Vagina (tissue), 2 donors: ENCODE results near the gene MRPL34.

Experiments used
- POLR2A ChIP-seq, 2 donors: fragments of 450-650 bp; IDR thresholded peaks; one replicate each; pipeline ENCODE4 v1.6.1; 2017; ENCODE audit warnings: antibody characterized with exemption in 2 of 2, mild to moderate bottlenecking in 2 of 2, moderate library complexity in 2 of 2
- POLR2AphosphoS5 ChIP-seq, 2 donors: sonication (generic); formaldehyde crosslinking; IDR thresholded peaks; one replicate each; pipeline ENCODE4 v1.9.0; 2017; ENCODE audit warnings: antibody characterized with exemption in 2 of 2, mild to moderate bottlenecking in 2 of 2, low read depth in 1 of 2; ENCODE audit not compliant: insufficient read depth in 1 of 2
- TF ChIP-seq, protein P1 (sequence below), 3 experiments: fragments of 450-650 bp in 2 of 3; fragments of 200-600 bp in 1 of 3; sonication (generic) in 1 of 3; IDR thresholded peaks; one replicate each; pipeline ENCODE4 v1.5.1; 2017 to 2019; ENCODE audit warnings: antibody characterized with exemption in 3 of 3, mild to moderate bottlenecking in 2 of 3, moderate library complexity in 2 of 3

DNA sequence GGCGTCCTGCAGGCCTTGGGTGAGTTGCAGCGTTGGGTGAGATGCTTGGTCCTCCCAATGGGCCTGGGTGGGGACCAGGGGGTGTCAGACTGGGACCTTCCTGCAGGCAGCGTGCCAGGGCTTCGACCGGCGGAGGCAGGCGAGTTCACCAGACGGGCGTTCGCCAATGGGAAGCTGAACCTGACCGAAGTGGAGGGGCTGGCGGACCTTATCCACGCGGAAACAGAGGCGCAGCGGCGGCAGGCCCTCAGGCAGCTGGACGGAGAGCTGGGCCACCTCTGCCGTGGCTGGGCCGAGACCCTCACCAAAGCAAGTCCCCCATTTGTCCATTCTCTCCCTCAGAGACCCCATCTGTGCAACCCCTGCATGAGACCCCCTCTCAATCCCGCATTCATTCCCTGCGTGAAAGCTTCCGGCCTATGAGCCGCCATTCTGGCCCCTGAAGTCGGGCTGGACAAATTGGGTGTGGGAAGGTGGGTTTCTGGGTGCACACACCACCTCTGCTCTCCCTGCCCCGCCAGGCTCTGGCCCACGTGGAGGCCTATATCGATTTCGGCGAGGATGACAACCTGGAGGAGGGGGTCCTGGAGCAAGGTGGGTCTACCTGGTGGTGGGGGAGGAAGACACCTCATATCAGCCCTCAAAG, 32.9 kb downstream of the MRPL34 start:
- TF ChIP-seq, protein P1, sequence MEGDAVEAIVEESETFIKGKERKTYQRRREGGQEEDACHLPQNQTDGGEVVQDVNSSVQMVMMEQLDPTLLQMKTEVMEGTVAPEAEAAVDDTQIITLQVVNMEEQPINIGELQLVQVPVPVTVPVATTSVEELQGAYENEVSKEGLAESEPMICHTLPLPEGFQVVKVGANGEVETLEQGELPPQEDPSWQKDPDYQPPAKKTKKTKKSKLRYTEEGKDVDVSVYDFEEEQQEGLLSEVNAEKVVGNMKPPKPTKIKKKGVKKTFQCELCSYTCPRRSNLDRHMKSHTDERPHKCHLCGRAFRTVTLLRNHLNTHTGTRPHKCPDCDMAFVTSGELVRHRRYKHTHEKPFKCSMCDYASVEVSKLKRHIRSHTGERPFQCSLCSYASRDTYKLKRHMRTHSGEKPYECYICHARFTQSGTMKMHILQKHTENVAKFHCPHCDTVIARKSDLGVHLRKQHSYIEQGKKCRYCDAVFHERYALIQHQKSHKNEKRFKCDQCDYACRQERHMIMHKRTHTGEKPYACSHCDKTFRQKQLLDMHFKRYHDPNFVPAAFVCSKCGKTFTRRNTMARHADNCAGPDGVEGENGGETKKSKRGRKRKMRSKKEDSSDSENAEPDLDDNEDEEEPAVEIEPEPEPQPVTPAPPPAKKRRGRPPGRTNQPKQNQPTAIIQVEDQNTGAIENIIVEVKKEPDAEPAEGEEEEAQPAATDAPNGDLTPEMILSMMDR (IDR thresholded peaks at IDR 0.05): no peak
- TF ChIP-seq POLR2AphosphoS5 (IDR thresholded peaks at IDR 0.05; ENCODE audit: insufficient read depth in 1 of 2, low read depth in 1 of 2) (no peak), POLR2A (IDR thresholded peaks at IDR 0.05) (no peak)
